Activated naive CD8-positive, alpha-beta T cell treated with anti-CD3 and anti-CD28 coated beads, Interleukin-2, amount 50 U/mL, for 16 hours (primary cell): ENCODE data around the gene CSNK1G1.
"Not testable (repeated sequence)": the region's sequence is repeated elsewhere in the genome, so short reads cannot be mapped to it uniquely, and the experiment has no call there.

ENCODE experiments used
- DNase-seq: peaks from one replicate; pipeline ENCODE4 v3.0.0-alpha.2; 2020; ENCODE audit warnings: low read depth, low spot score

The CSNK1G1 gene

DNA sequence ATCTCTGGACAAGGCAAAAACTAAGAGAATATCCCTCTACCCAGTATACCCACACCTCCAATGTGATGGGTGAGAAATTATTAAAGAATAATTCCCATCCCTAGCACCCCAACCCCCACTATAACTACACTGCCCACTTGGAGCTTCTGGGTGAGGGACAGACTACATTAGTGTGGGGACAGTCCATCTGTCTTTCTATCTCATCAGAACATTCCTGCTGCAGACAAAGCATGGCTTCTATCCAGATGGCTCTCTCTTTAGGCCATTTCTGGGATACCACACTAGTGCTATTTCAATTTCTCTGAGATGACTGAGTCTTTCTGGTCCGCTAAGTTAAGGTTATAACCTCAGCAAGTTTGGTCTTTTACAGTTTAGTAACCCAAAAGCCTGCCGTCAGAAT is 6.6 kb downstream of the CSNK1G1 start:
- DNase-seq: no peak

DNA sequence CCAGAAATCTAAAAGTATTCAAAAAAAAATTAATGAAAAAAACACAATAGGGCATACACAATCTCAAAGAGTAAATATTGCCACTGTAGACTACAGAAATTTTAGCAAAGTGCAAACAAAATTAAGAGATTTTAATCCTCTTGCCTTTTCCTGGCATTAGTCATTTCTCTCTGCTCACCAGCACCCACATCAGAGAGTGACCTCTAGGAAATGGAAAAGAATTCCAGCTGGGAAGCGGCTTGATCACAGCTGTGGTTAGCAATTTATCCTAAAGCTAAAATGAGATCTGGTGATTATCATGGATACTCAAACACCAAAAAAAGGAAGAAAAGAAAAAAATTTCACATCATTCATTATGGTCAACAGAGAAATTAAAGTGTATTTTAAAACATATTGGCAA is 7.5 kb downstream of the CSNK1G1 start:
- DNase-seq: no peak

DNA sequence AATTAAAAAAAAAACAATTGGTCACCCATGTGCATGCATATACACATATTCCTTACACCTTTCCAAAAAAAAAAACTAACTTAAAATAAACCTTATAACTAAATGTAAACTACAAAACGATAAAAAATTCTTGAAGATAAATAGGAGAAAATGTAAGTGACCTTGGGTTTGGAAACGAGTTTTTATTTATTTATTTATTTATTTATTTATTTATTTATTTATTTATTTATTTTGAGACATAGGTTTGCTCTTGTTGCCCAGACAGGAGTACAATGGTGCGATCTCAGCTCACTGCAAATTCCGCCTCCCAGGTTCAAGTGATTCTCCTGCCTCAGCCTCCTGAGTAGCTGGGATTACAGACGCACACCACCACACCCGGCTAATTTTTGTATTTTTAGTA is 9.7 kb downstream of the CSNK1G1 start:
- not testable (repeated sequence) for DNase-seq

DNA sequence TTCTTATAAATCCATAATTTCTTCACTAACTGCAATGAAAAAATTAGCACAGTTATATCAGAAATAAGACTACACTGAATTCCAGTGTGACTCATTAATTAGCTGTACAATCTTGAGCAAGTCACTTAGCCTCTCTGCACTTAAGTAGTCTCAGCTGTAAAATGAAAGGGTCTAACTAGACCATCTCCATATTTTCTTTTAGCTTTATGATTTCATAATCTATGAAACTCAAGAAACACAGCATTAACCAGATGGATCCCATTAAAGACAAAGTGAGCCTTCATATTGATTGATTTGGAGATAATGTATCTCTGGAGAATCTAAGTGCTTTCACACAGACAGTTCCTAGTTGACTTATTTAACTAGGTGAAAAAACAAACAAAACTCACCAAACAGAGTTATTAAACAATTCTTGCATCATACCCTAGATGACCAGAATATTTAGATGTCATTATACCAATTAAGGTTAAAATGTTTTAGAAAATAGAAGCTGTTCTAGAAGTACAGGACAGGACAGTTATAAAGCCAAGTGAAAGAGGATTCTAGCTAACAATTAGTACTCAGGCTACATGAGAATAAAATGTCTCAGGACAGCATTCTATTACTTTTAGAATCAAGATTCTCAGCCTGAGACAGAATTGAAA is 11.2 kb downstream of the CSNK1G1 start:
- no peak for DNase-seq

DNA sequence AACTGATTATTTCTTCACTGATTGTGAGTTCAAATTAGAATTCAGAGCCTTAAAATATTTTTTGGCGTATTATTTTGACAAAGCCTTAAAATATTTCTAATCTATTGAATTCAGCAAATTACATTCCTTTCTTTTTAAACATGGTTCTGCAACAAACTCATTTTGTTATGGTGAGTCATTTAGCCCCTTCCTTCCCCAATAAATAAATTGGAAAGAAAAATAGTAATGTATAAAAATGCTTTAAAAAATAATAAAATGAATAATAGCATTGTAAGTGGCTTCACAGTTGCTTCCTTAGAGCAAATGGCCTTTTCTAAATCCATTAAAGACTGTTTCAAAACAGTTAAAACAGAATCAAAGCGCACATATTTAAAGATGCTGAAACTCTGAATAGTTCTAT is 12.1 kb downstream of the CSNK1G1 start:
- DNase-seq: no peak

DNA sequence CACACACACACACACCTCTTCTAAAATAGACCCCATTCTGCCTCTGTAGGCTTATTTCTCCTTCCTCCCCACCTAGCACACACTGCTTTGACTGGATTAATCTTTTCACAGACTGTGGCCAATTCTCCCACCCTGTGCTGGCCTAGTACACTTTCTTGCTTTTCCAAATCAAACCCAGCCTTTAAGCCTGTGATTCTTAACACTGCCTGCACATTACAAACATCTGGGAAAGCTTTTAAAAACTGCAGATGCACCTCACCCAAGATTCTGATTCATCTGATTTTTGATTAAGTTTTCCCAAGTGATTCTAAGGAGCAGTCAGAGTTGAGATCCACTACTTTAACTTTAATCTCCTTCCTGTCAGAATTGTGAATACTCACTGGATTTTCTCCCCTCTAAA is 12.8 kb downstream of the CSNK1G1 start:
- no peak for DNase-seq

DNA sequence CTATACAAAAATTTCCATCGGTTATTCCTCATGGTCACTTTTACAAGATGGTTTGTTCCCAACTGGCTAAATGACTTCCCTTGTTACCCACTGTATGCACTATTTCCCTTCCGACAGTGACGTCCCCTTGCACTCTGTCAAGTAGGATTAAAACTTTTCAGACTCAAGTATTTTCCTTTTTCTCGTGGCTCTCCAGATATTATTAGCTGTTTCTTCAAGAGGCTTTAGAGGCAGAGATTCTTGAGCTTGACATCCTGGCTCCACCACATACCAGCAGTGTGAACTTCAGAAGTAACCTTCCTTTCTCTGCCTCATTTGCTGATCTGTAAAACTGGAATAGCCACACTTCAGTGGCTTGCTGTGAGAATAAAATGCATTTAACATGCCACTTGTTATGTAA is 14.0 kb downstream of the CSNK1G1 start:
- DNase-seq: no peak

DNA sequence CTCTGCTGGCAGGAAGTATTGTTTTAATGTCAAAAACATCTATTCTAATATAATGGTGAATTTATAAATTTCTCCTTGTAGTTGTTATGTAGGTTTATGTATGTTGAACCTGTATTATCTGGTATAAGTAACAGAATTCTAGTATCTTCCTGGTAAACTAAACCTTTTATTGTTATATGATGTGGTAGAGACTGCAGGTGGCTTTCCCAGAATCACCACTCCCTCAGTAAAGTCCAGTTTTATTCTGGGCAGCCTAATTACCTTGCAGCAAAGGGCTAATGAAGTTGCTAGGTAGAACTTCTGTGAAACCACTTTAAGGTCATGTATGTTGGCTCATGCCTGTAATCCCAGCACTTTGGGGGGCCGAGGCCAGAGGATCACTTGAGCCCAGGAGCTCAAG is 15.6 kb downstream of the CSNK1G1 start:
- DNase-seq: no peak

DNA sequence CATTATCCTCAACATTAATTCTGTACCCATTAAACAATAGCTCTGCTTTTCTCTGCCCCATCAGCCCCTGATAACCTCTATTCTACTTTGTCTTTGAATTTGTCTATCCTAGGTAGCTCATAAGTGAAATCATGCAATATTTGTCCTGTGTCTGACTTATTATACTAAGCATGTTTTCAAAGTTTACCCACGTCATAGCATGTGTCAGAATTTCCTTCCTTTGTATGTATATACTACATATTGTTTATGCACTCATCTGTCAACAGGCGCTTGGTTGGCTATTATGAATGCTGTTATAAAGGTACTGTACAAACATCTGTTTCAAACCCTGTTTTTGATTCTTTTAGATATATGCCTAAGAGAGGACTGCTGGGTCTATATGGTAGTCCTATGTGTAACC is 18.2 kb downstream of the CSNK1G1 start:
- DNase-seq: no peak

DNA sequence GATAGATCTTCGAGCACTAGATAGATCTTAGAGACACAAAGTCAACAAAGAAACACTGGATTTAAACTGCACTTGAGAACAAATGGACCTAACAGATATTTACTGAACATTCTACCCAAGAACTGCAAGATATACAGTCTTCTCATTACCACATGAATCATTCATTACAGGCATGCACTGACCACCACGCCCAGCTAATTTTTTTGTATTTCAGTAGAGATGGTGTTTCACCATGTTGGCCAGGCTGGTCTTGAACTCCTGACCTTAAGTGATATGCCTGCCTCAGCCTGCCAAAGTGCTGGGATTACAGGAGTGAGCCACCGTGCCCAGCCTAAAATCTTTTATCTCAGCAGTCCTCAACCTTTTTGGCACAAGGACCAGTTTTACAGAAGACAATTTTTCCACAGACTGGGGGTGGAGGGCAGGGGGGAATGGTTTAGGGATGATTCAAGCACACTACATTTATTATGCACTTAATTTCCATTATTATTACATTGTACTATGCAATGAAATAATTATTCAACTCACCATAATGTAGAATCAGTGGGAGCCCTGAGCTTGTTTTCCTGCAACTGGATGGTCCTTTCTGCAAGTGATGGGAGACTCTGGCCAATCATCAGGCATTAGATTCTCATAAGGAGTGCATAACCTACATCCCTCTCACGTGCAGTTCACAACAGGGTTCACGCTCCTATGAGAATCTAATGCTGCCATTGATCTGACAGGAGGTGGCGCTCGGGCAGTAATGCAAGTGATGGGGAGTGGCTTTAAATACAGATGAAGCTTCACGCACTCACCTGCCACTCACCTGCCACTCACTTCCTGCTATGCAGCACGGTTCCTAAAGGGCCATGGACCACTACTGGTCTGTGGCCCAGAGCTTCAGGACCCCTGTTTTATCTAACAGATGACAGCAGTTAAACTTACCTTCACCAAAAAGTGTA is 21.7 kb downstream of the CSNK1G1 start:
- DNase-seq: no peak

DNA sequence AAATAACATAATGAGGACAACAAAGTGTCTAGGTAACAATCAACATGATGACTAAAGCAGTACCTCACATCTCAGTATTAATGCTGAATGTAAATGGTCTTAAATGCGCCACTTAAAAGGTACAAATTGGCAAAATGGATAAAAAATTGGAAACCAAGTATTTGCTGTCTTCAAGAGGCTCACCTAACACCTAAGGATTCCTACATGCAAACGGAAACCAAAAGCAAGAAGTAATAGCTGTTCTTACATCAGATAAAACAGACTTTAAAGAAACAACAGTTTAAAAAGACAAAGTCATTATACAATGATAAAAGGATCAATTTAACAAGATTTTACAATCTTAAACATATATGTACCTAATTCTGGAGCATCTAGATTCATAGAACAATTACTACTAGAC is 22.5 kb downstream of the CSNK1G1 start:
- DNase-seq: no peak

DNA sequence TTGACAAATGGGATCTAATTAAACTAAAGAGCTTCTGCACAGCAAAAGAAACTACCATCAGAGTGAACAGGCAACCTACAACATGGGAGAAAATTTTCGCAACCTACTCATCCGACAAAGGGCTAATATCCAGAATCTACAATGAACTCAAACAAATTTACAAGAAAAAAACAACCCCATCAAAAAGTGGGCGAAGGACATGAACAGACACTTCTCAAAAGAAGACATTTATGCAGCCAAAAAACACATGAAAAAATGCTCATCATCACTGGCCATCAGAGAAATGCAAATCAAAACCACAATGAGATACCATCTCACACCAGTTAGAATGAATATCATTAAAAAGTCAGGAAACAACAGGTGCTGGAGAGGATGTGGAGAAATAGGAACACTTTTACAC is 24.3 kb downstream of the CSNK1G1 start:
- not testable (repeated sequence) for DNase-seq

DNA sequence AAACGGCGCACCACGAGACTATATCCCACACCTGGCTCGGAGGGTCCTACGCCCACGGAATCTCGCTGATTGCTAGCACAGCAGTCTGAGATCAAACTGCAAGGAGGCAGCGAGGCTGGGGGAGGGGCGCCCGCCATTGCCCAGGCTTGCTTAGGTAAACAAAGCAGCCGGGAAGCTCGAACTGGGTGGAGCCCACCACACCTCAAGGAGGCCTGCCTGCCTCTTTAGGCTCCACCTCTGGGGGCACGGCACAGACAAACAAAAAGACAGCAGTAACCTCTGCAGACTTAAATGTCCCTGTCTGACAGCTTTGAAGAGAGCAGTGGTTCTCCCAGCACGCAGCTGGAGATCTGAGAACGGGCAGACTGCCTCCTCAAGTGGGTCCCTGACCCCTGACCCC is 29.0 kb downstream of the CSNK1G1 start:
- not testable (repeated sequence) for DNase-seq

DNA sequence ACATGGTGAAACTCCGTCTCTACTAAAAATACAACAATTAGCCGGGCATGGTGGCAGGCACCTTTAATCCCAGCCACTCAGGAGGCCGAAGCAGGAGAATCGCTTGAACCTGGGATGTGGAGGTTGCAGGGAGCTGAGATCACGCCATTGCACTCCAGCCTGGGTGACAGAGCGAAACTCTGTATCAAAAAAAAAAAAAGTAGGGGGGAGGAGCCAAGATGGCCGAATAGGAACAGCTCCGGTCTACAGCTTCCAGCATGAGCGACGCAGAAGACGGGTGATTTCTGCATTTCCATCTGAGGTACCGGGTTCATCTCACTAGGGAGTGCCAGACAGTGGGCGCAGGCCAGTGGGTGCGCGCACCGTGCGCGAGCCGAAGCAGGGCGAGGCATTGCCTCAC is 29.5 kb downstream of the CSNK1G1 start:
- DNase-seq: not testable (repeated sequence)

DNA sequence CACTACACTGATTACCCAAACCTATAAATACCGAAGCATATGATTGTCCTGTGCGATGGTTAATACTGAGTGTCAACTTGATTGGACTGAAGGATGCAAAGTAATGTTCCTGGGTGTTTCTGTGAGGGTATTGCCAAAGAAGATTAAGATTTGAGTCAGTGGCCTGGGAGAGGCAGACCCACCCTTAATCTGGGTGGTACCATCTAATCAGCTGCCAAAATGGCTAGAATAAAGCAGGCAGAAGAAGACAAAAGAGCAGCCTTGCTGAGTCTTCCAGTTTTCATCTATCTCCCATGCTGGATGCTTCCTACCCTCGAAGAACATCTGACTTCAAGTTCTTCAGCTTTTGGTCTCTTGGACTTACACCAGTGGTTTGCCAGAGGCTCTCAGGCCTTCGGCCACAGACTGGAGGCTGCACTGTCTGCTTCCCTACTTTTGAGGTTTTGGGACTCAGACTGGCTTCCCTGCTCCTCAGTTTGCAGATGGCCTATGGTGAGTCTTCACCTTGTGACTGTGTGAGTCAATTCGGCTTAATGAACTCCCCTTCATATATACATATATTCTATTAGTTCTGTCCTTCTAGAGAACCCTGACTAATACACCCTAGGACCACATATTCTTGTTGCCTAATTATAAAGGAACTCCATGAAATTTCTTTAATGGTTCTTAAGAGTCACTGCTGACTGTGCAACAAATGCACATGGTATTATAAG is 31.7 kb downstream of the CSNK1G1 start:
- no peak for DNase-seq

DNA sequence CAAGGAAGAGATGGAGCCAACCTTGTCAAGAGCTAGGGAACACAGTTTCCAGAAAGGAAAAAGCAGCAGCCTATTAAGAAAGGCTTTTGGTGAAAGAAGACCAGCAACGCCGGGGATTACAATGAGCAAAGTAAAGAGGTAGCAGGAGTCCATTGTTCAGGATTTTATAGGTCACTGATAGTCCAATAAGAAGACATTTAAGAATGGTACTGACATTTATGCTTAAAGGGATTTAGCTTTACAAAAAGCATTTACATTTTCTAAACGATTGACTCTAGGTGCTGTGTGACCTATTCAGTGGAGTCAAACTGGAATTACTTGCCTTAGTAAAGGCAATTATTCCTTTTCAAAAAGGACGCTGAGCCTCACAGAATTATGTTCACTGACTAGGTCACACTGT is 40.8 kb downstream of the CSNK1G1 start:
- DNase-seq: no peak

DNA sequence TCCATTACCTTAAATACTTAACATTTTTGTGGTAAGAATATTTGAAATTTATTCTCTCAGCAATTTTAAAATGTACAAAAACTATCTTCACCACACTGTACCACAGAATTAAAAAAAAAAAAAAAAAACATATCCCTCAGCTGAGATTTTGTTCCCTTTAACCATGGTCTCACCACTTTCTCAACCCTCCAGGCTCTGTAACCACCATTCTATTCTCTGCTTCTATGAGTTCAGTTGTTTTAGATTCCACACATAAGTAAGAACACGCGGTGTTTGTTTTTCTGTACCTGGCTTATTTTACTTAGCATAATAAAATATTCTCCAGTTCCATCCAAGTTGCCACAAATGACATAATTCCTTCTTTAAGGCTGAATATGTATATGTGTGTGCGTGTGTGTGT is 41.5 kb downstream of the CSNK1G1 start:
- no peak for DNase-seq

DNA sequence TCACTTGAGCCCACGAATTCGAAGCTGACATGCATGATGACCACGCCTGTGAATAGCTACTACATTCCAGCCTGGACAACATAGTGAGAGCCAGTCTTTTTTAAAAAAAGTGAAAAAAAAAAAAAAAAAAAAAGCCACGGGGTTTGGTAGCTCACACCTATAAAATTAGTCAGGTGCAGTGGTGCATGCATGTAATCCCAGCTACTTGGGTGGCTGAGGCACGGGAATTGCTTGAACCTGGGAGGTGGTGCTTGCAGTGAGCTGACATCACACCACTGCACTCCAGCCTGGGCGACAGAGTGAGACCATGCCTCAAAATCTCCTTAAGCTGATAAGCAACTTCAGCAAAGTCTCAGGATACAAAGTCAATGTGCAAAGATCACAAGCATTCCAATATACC is 44.4 kb downstream of the CSNK1G1 start:
- no peak for DNase-seq

DNA sequence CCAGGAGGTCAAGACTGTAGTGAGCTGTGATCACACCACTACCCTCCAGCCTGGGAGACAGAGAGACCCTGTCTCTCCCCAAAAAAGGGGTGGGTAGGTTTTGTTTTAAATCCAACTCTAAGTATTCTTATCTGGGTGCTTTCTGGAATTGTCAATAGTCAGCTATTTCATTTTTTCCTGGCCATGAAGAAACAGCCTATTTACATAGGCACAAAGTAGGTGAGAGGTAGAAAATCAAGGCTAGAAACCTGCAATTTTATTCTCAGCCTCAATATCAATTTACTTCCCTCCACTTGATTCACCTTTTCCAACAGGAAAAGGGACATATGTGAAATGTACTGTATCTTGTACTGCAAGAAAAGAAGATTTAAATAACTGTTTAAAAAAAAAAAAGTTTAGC is 45.9 kb downstream of the CSNK1G1 start:
- DNase-seq: no peak

DNA sequence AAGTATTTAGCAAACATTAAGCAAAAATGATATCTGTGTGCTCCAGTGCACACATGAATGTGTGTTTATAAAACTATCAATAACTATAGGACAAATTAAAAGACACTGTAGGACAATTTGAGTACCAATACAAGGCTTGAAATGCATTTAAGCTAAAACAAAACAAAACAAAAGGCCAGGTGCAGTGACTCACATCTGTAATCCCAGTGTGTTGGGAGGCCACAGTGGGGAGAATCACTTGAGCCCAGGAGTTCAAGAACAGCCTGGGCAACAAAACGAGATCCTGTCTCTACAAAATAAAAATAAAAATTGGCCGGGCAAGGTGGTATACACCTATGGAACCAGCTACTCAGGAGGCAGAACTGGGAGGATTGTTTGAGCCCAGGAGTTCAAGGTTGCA is 50.7 kb downstream of the CSNK1G1 start:
- DNase-seq: no peak

DNA sequence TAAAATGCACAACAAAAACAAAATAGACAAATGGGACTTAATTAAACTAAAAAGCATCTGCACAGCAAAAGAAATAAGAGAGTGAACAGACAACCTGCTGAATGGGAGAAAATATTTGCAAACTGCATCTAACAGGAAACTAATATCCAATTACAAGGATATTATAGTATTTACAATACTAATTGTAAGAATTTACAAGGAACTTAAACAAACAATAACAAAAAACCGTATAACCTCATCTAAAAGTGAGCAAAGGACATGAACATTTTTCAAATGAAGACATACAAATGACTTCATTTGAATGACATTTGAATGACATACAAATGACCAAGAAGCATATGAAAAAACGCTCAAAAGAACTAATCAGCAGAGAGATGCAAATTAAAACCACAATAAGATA is 66.4 kb downstream of the CSNK1G1 start:
- no peak for DNase-seq

DNA sequence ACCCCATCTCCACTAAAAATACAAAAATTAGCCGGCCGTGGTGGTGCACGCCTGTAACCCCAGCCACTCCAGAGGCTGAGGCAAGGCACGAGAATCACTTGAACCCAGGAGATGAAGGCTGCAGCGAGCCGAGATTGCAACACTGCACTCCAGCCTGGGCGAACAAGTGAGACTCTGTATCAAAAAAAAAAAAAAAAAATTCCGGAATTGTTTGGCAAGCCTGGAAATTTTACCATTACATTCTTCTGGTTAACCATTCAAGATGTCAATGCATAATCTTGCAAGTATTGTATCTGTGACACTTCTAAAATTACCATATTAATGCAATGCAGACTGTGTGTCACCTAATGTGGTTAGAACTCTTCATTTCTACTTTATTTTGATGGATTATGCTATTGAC is 67.0 kb downstream of the CSNK1G1 start:
- no peak for DNase-seq

DNA sequence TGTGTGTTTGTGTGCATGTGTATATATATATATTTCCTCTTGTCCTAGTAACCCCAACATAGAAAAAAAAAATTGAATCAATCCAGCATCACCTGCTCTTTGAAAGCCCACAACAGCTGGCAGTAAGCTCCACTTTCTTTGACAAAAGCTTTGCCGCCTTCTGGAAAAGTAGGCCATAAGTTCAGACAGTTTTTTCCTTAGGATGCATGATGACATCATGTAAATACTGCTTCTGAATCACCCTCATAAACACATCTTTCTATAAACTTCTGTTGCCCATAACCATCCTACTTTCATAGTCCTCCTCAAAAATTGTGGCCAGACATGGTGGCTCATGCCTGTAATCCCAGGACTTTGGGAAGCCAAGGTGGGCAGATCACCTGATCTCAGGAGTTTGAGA is 67.4 kb downstream of the CSNK1G1 start:
- DNase-seq: no peak
